Nephron (organoid): Measurements from ENCODE around the gene RBBP7.

Experiments used
- H3K27ac Mint-ChIP-seq, 3 experiments: 2 replicates each; pipeline ENCODE4 v1.8.0; 2020; ENCODE audit warnings: mixed read lengths in 3 of 3, mild to moderate bottlenecking in 2 of 3, moderate library complexity in 1 of 3
- H3K27me3 Mint-ChIP-seq: 2 replicates; pipeline ENCODE4 v1.8.0; 2021; ENCODE audit warnings: low read depth, mild to moderate bottlenecking, moderate library complexity, mixed read lengths
- H3K36me3 Mint-ChIP-seq: 2 replicates; pipeline ENCODE4 v1.8.0; 2020; ENCODE audit warnings: low read depth, mixed read lengths
- H3K4me1 Mint-ChIP-seq: 2 replicates; pipeline ENCODE4 v1.8.0; 2020; ENCODE audit warnings: mixed read lengths
- H3K4me3 Mint-ChIP-seq, 3 experiments: 2 replicates each; pipeline ENCODE4 v1.8.0; 2020; ENCODE audit warnings: mild to moderate bottlenecking in 3 of 3, mixed read lengths in 3 of 3, moderate library complexity in 2 of 3
- H3K9me3 Mint-ChIP-seq: 2 replicates; pipeline ENCODE4 v1.8.0; 2020; ENCODE audit warnings: mixed read lengths
- TF ChIP-seq, protein P1 (sequence below), 3 experiments: fragments of 200-600 bp; sonication (generic); IDR thresholded peaks; one replicate each; pipeline ENCODE4 v1.5.0; 2021; ENCODE audit warnings: antibody characterized with exemption in 3 of 3; ENCODE audit not compliant: unreplicated experiment in 3 of 3

The RBBP7 gene

DNA sequence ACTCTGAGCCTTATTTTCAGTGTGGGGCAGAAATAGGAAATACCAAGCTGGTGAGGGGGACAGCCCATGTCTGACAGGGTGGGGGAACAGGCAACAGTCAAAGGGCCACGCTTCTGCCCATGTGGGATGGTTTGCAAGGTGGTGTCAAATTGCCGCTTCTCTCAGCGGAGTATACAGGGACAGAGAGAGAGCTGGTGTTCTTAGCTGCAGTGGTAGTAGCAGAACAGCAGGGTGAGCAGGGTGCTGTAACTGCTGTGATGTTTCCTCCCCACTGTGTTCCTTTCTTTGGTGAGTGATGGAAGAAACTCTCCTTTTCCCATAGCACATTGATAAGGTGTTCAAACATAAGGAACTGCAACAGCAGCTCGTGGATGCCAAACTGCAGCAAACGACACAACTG is 37.9 kb downstream of the RBBP7 start:
- Mint-ChIP-seq H3K4me1 (peaks cover 31% of the 10 kb centered on the region), H3K27ac (peak overlapping the region in 2 of 3 experiments; percentile 4 to 6), H3K36me3 (peaks cover 64% of the 10 kb centered on the region), H3K9me3 (no peaks in the 10 kb centered on the region), H3K4me3 (no peak overlapping the region), H3K27me3 (no peaks in the 10 kb centered on the region)
- TF ChIP-seq, protein P1, sequence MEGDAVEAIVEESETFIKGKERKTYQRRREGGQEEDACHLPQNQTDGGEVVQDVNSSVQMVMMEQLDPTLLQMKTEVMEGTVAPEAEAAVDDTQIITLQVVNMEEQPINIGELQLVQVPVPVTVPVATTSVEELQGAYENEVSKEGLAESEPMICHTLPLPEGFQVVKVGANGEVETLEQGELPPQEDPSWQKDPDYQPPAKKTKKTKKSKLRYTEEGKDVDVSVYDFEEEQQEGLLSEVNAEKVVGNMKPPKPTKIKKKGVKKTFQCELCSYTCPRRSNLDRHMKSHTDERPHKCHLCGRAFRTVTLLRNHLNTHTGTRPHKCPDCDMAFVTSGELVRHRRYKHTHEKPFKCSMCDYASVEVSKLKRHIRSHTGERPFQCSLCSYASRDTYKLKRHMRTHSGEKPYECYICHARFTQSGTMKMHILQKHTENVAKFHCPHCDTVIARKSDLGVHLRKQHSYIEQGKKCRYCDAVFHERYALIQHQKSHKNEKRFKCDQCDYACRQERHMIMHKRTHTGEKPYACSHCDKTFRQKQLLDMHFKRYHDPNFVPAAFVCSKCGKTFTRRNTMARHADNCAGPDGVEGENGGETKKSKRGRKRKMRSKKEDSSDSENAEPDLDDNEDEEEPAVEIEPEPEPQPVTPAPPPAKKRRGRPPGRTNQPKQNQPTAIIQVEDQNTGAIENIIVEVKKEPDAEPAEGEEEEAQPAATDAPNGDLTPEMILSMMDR (IDR thresholded peaks at IDR 0.05; ENCODE audit: unreplicated experiment in 3 of 3), result no peak

DNA sequence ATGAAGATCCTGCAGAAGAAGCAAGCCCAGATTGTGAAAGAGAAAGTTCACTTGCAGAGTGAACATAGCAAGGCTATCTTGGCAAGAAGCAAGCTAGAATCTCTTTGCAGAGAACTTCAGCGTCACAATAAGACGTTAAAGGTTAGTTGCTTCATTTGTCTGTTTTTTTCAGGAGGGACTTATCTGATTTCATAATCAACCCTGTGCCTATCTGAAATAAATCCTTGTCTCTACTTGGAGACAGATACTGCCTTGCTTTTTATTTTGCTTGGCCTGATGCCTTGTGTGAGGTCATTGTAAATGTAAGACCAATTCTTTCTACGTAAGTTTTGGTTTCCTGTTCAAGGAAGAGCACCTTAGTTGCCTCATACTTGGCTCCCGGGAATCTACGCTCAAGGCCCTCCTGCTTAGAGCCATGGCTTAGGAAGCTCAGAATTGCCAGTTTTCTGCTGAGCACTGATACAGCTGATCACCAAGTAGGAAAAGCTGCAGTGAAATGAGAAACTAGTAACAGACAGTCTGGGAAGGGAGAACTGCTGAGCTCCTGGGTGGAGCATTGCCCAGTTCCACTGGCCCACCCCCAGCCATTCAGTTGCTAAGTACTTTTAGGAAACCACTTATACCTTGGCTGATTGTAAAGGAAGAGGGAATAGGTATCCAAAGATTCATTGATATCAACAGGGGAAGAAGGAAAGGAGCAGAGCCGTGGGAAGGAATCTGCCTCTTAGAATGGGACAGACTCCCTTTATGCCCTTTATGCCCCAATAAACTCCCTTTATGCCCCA is 41.8 kb downstream of the RBBP7 start:
- Mint-ChIP-seq H3K4me3 (peak overlapping the region in 1 of 3 experiments; percentile 42), H3K36me3 (peaks cover 33% of the 10 kb centered on the region), H3K27me3 (no peaks in the 10 kb centered on the region), H3K9me3 (no peaks in the 10 kb centered on the region), H3K4me1 (peaks cover 33% of the 10 kb centered on the region), H3K27ac (peak overlapping the region; percentile 91 to 97 (median 94))
- TF ChIP-seq, protein P1 (IDR thresholded peaks at IDR 0.05; ENCODE audit: unreplicated experiment in 3 of 3), result no peak

DNA sequence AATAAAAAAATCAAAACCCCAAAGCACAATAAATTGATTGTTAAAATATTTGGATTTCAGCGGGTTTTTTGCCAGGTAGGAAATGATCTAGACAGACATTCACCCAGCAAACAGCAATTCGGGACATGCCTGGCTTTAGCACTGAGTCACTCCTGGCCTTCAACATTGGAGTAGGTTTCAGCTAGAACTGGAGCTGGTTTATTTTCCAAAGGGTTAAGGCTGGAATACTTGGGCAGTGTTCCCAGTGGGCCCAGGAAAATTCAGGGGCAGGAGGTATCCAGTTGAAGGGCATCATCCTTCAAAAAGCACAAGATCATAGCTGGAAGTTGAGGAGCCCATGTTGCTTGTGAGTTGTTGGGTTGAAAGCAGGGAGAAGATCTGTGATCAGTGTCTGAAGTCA is 42.9 kb downstream of the RBBP7 start:
- H3K9me3 Mint-ChIP-seq, result no peaks in the 10 kb centered on the region

DNA sequence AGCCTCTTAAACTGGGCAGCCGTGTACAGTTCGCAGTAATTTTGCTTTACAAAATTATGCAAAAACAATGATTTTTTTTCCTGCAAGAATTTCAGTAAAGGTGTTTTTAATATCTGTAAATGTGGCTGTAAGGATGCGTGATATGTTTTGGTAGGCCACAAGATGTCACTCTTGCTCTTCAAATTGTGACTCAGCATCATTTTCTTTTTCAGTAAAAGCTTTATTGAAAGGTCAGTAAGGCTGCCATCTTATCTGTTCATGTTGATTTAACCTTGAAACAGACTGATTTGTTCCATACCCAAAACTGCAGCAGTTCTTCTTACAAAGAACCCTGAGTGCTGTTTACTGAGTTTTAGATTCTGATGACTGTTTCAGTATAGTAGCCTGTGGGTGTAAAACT is 44.0 kb downstream of the RBBP7 start:
- Mint-ChIP-seq H3K4me3 (no peak overlapping the region), H3K27me3 (no peaks in the 10 kb centered on the region), H3K9me3 (no peaks in the 10 kb centered on the region), H3K4me1 (peaks cover 25% of the 10 kb centered on the region), H3K27ac (peak overlapping the region in 2 of 3 experiments; percentile 33 to 67), H3K36me3 (peaks cover 29% of the 10 kb centered on the region)
- TF ChIP-seq, protein P1 (IDR thresholded peaks at IDR 0.05; ENCODE audit: unreplicated experiment in 3 of 3), result peak; percentile 70 to 79 (median 78)

More for the DNA sequence above, 42.9 kb downstream of the RBBP7 start:
- Mint-ChIP-seq H3K27me3 (no peaks in the 10 kb centered on the region), H3K4me1 (peaks cover 28% of the 10 kb centered on the region), H3K4me3 (no peak overlapping the region), H3K36me3 (peaks cover 31% of the 10 kb centered on the region), H3K27ac (peak overlapping the region; percentile 61 to 97 (median 94))
- TF ChIP-seq, protein P1 (IDR thresholded peaks at IDR 0.05; ENCODE audit: unreplicated experiment in 3 of 3), result no peak

DNA sequence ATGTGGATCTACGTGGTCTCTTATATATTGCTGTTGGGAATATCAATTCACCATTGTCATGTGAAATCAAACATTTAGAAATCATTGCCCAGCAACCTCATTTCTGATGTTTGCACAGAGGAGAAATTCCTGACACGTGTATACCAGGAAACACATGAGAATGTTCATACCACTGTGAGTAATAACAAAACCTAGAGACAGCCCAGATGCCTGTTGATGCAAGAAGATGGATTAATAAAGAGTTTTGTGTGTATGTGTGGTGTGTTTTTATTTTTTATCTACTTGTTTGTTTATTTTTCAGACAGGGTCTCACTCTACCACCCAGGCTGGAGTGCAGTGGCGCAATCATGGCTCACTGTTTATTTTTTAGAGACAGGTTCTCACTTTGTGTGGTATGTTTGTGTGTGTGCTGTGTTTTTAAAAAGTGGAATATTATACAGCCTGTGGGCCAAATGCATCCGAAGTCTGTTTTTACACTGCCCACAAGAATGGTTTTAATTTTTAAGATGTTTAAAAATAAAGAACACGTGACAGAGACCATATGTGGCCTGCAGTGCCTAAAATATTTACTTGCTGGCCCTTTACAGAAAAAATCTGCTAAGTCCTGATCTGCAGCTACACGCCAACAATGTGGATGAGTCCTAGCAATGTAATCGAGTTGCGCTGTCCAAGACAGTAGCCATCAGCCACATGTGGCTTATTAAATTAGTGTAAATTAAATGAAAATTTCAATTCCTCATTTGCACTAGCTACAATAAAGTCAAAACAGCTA is 44.7 kb downstream of the RBBP7 start:
- TF ChIP-seq, protein P1 (IDR thresholded peaks at IDR 0.05; ENCODE audit: unreplicated experiment in 3 of 3), result no peak
- Mint-ChIP-seq H3K4me3 (no peak overlapping the region), H3K9me3 (no peaks in the 10 kb centered on the region), H3K27me3 (no peaks in the 10 kb centered on the region), H3K4me1 (peaks cover 25% of the 10 kb centered on the region), H3K36me3 (peaks cover 35% of the 10 kb centered on the region), H3K27ac (no peak overlapping the region)
